SU-DHL-6 (cell line): ENCODE measurements around the gene ENTPD6.

ENCODE experiments used
- EZH2phosphoT487 ChIP-seq: fragments of 200-600 bp; sonication (generic), shearing (Covaris generic); conservative IDR thresholded peaks from 2 replicates; pipeline ENCODE4 v1.6.1; 2018; ENCODE audit warnings: mild to moderate bottlenecking, antibody characterized with exemption, low read length, moderate library complexity, mixed read lengths
- TF ChIP-seq, protein P1 (sequence below): fragments of 200-600 bp; sonication (generic); IDR thresholded peaks from one replicate; pipeline ENCODE4 v1.5.1; 2017; ENCODE audit warnings: antibody characterized with exemption, mild to moderate bottlenecking, low read length, moderate library complexity; ENCODE audit not compliant: insufficient read depth, poor library complexity, severe bottlenecking

GRCh38 chr20:25253606-25254275, 58.2 kb downstream of the ENTPD6 start:
- TF ChIP-seq, protein P1, sequence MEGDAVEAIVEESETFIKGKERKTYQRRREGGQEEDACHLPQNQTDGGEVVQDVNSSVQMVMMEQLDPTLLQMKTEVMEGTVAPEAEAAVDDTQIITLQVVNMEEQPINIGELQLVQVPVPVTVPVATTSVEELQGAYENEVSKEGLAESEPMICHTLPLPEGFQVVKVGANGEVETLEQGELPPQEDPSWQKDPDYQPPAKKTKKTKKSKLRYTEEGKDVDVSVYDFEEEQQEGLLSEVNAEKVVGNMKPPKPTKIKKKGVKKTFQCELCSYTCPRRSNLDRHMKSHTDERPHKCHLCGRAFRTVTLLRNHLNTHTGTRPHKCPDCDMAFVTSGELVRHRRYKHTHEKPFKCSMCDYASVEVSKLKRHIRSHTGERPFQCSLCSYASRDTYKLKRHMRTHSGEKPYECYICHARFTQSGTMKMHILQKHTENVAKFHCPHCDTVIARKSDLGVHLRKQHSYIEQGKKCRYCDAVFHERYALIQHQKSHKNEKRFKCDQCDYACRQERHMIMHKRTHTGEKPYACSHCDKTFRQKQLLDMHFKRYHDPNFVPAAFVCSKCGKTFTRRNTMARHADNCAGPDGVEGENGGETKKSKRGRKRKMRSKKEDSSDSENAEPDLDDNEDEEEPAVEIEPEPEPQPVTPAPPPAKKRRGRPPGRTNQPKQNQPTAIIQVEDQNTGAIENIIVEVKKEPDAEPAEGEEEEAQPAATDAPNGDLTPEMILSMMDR: no peak
- TF ChIP-seq EZH2phosphoT487: no peak
